PC-9 (cell line): ENCODE data around the gene PLEKHG1. TPM values are rescaled to one million over a fixed set of nuclear protein-coding genes. Genes with fewer than 3 reads are reported as not detected.

ENCODE experiments used
- BruUV-seq: library from RNA; stranded (reverse); fragments of 400-500 nt; replicated peaks from 2 replicates; lab custom pipeline; 2021; lab: Mats Ljungman, UMichigan
- CTCF ChIA-PET: fragments of 300-600 bp; sonication (Branson Sonifier 250); formaldehyde crosslinking; loops from one replicate; lab custom pipeline; 2022; ENCODE audit warnings: antibody characterized with exemption; lab: Charles Lee
- POLR2A ChIA-PET: fragments of 300-600 bp; sonication (Branson Sonifier 250); formaldehyde crosslinking; loops from one replicate; lab custom pipeline; 2022; ENCODE audit warnings: antibody characterized with exemption; ENCODE audit not compliant: unreplicated experiment; lab: Charles Lee
- DNase-seq, 2 experiments: peaks; one replicate each; pipeline versions ENCODE4 v3.0.0 to v3.0.0-alpha.2; 2015 to 2022; ENCODE audit warnings: mixed read lengths in 1 of 2
- H2AFZ ChIP-seq: fragments of 200-600 bp; sonication (generic); 2 replicates; pipeline ENCODE4 v1.8.1; 2017; ENCODE audit warnings: antibody characterized with exemption
- H3F3A ChIP-seq: fragments of 200-600 bp; sonication (generic); 2 replicates; pipeline ENCODE4 v1.8.1; 2017; ENCODE audit warnings: antibody characterized with exemption, mild to moderate bottlenecking, low read depth; ENCODE audit not compliant: insufficient read depth
- H3K27ac ChIP-seq: fragments of 200-600 bp; sonication (generic); 2 replicates; pipeline ENCODE4 v1.6.1; 2016; ENCODE audit warnings: mixed run types
- H3K27me3 ChIP-seq: fragments of 200-600 bp; sonication (generic); 2 replicates; pipeline ENCODE4 v1.6.1; 2016; ENCODE audit warnings: low read depth, mixed run types; ENCODE audit not compliant: insufficient read depth
- H3K36me3 ChIP-seq: fragments of 200-600 bp; sonication (generic); 2 replicates; pipeline ENCODE4 v1.6.1; 2016; ENCODE audit warnings: low read depth, mixed run types
- H3K4me1 ChIP-seq: fragments of 200-600 bp; sonication (generic); replicated peaks from 2 replicates; pipeline ENCODE4 v1.6.1; 2016; ENCODE audit warnings: mixed run types; ENCODE audit not compliant: insufficient read depth
- H3K4me2 ChIP-seq: fragments of 200-600 bp; sonication (generic); 2 replicates; pipeline ENCODE4 v1.6.1; 2017; ENCODE audit warnings: mixed run types
- H3K4me3 ChIP-seq: fragments of 200-600 bp; sonication (generic); 2 replicates; pipeline ENCODE4 v1.6.1; 2016; ENCODE audit warnings: mixed run types
- H3K79me2 ChIP-seq: fragments of 200-600 bp; sonication (generic); 2 replicates; pipeline ENCODE4 v1.6.1; 2017; ENCODE audit warnings: low read depth, mixed run types
- H3K9me2 ChIP-seq: fragments of 200-600 bp; sonication (generic); 2 replicates; pipeline ENCODE4 v1.8.1; 2017; ENCODE audit warnings: mild to moderate bottlenecking; ENCODE audit not compliant: insufficient read depth
- H3K9me3 ChIP-seq: fragments of 200-600 bp; sonication (generic); 2 replicates; pipeline ENCODE4 v1.8.1; 2016; ENCODE audit warnings: low read depth; ENCODE audit not compliant: insufficient read depth
- H4K20me1 ChIP-seq: fragments of 200-600 bp; sonication (generic); 2 replicates; pipeline ENCODE4 v1.8.1; 2017; ENCODE audit not compliant: insufficient read depth
- CTCF ChIP-seq: fragments of 200-600 bp; sonication (generic); conservative IDR thresholded peaks from 2 replicates; pipeline ENCODE4 v1.6.1; 2017; ENCODE audit warnings: mixed run types, antibody characterized with exemption, mild to moderate bottlenecking, moderate library complexity
- EZH2 ChIP-seq: fragments of 200-600 bp; sonication (generic); IDR thresholded peaks from 2 replicates; pipeline ENCODE4 v1.8.0; 2017; ENCODE audit warnings: antibody characterized with exemption, low read depth
- intact Hi-C: fragments of 100-400 bp; cut with micrococcal nuclease; formaldehyde crosslinking; loops from one replicate; pipeline ENCODE4 v1.10.0; 2022; ENCODE audit not compliant: unreplicated experiment
- total RNA-seq: library from RNA; stranded (reverse); gene quantifications from 2 replicates; pipeline ENCODE4 v1.2.3, GENCODE V29; 2021

The PLEKHG1 gene
- total RNA-seq, 1 experiment from 2014 or later: 8.9 TPM

- Histone ChIP-seq H3K79me2 (no peaks in the 10 kb centered on the region), H3K9me3 (no peaks in the 10 kb centered on the region), H2AFZ (no peak overlapping the region), H3K9me2 (no peaks in the 10 kb centered on the region), H3K36me3 (no peaks in the 10 kb centered on the region), H3K27ac (no peak overlapping the region), H3F3A (no peaks in the 10 kb centered on the region), H3K4me2 (no peak overlapping the region), H3K27me3 (no peaks in the 10 kb centered on the region), H3K4me3 (no peak overlapping the region), H4K20me1 (peaks cover 6% of the 10 kb centered on the region; the same call in 1 of the 2 replicates), H3K4me1 (no peaks in the 10 kb centered on the region)
- ChIA-PET CTCF (no interaction called here), POLR2A (no interaction called here)
- no TSS peak for BruUV-seq
- no peak for TF ChIP-seq CTCF
- no peak for TF ChIP-seq EZH2
- intact Hi-C loops: no loop called here
- DNase-seq: no peak
These were observed 24.5 kb downstream of the PLEKHG1 start for GRCh38 chr6:150624191-150624590.

- Histone ChIP-seq H2AFZ (no peak overlapping the region), H3K9me2 (no peaks in the 10 kb centered on the region), H3K27me3 (no peaks in the 10 kb centered on the region), H3F3A (no peaks in the 10 kb centered on the region), H4K20me1 (peaks cover 3% of the 10 kb centered on the region; the same call in 1 of the 2 replicates), H3K4me2 (no peak overlapping the region), H3K27ac (no peak overlapping the region), H3K9me3 (no peaks in the 10 kb centered on the region), H3K79me2 (no peaks in the 10 kb centered on the region), H3K4me1 (no peaks in the 10 kb centered on the region), H3K36me3 (no peaks in the 10 kb centered on the region), H3K4me3 (no peak overlapping the region)
- ChIA-PET CTCF (no interaction called here), POLR2A (no interaction called here)
- intact Hi-C loops: no loop called here
- TF ChIP-seq CTCF (no peak), EZH2 (no peak)
- no peak for DNase-seq
- no TSS peak for BruUV-seq
These were observed 26.2 kb downstream of the PLEKHG1 start for GRCh38 chr6:150625927-150626326.

GRCh38 chr6:150627154-150627553, 27.5 kb downstream of the PLEKHG1 start:
- intact Hi-C loops: no loop called here
- no peak for DNase-seq
- H3K27ac ChIP-seq: no peak overlapping the region
- no peaks in the 10 kb centered on the region for H3F3A ChIP-seq
- no peak overlapping the region for H2AFZ ChIP-seq
- H3K79me2 ChIP-seq: no peaks in the 10 kb centered on the region
- no peaks in the 10 kb centered on the region for H3K27me3 ChIP-seq
- TF ChIP-seq CTCF (no peak), EZH2 (no peak)
- BruUV-seq: no TSS peak
- no peaks in the 10 kb centered on the region for H3K9me2 ChIP-seq
- H3K36me3 ChIP-seq: no peaks in the 10 kb centered on the region
- H4K20me1 ChIP-seq: no peaks in the 10 kb centered on the region
- no peaks in the 10 kb centered on the region for H3K4me1 ChIP-seq
- H3K9me3 ChIP-seq: no peaks in the 10 kb centered on the region
- no peak overlapping the region for H3K4me2 ChIP-seq
- ChIA-PET CTCF (no interaction called here), POLR2A (no interaction called here)
- H3K4me3 ChIP-seq: no peak overlapping the region
